ENCODE results near the gene PXT1.

DNA sequence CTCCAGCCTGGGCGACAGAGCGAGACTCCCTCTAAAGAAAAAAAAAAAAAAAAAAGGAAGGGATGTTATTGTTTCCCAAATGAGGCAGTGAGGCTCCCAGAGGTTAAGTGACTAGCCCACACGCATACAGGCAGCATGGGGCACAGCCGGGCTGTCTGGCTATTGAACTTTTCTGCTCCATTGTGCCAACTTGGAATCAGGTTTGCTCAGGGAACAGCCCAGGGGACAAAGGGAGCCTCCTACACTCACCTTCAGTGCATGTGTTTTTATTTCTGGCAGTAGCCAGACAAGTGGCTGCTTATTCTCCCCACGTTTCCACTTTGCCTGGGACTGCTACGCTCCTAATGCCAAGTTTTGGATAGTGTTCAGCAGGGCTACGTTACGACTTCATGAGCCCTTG lies 65.9 kb downstream of the PXT1 start:
- TF ChIP-seq POLR2AphosphoS5 (IDR thresholded peaks at IDR 0.05; ENCODE audit: low read depth, low read length): no peak
- TF ChIP-seq TAF1 (IDR thresholded peaks at IDR 0.05; ENCODE audit: borderline replicate concordance, low read depth, low read length): no peak
- TF ChIP-seq POLR2A (IDR thresholded peaks at IDR 0.05; ENCODE audit: low read depth, low read length): no peak

All from GM12892 (cell line).